Neural cell (in vitro differentiated cells): ENCODE measurements around the gene SULT1E1. TPM values are rescaled to one million over a fixed set of nuclear protein-coding genes. Genes with fewer than 3 reads are reported as not detected.

ENCODE experiments used
- H2AFZ ChIP-seq: fragments of 200-600, 300-800 bp; sonication (generic), shearing (Covaris generic); 2 replicates; pipeline ENCODE4 v1.6.0; 2014; ENCODE audit warnings: low read depth, mild to moderate bottlenecking, antibody characterized with exemption, low read length, moderate library complexity
- H3F3A ChIP-seq: fragments of 200-600 bp; shearing (Covaris generic); 2 replicates; pipeline ENCODE4 v1.6.1; 2016; ENCODE audit warnings: mild to moderate bottlenecking, moderate library complexity, mixed read lengths, antibody characterized with exemption, low read length; ENCODE audit not compliant: insufficient read depth, poor library complexity, severe bottlenecking
- H3K27ac ChIP-seq: fragments of 200-600, 300-800 bp; sonication (generic), shearing (Covaris generic); 2 replicates; pipeline ENCODE4 v1.5.1; 2014; ENCODE audit warnings: mild to moderate bottlenecking, low read length, moderate library complexity
- H3K27me3 ChIP-seq: fragments of 300-800, 200-600 bp; sonication (generic), shearing (Covaris generic); 2 replicates; pipeline ENCODE4 v1.6.0; 2014; ENCODE audit warnings: mild to moderate bottlenecking, low read depth, low read length, moderate library complexity; ENCODE audit not compliant: insufficient read depth
- H3K36me3 ChIP-seq: fragments of 300-800, 200-600 bp; sonication (generic), shearing (Covaris generic); 2 replicates; pipeline ENCODE4 v1.5.1; 2014; ENCODE audit warnings: mild to moderate bottlenecking, antibody characterized with exemption, low read length, moderate library complexity; ENCODE audit not compliant: insufficient read depth
- H3K4me2 ChIP-seq: fragments of 300-800, 200-600 bp; sonication (generic), shearing (Covaris generic); 2 replicates; pipeline ENCODE4 v1.6.0; 2014; ENCODE audit warnings: mild to moderate bottlenecking, low read length
- H3K4me3 ChIP-seq: fragments of 300-800, 200-600 bp; sonication (generic), shearing (Covaris generic); 2 replicates; pipeline ENCODE4 v1.5.1; 2014; ENCODE audit warnings: mild to moderate bottlenecking, low read length, moderate library complexity
- H3K79me2 ChIP-seq: fragments of 200-600 bp; shearing (Covaris generic); replicated peaks from 2 replicates; pipeline ENCODE4 v1.6.0; 2014; ENCODE audit warnings: mild to moderate bottlenecking, low read length, moderate library complexity; ENCODE audit not compliant: insufficient read depth
- H3K9ac ChIP-seq: fragments of 300-800, 200-600 bp; sonication (generic), shearing (Covaris generic); 2 replicates; pipeline ENCODE4 v1.6.1; 2016; ENCODE audit warnings: mild to moderate bottlenecking, low read length, mixed read lengths
- H3K9me2 ChIP-seq: fragments of 200-600 bp; shearing (Covaris generic); 2 replicates; pipeline ENCODE4 v1.6.1; 2016; ENCODE audit warnings: mild to moderate bottlenecking, low read length, mixed read lengths; ENCODE audit not compliant: insufficient read depth
- H3K9me3 ChIP-seq: fragments of 200-600, 300-800 bp; sonication (generic), shearing (Covaris generic); 2 replicates; pipeline ENCODE4 v1.6.1; 2016; ENCODE audit warnings: mild to moderate bottlenecking, mixed run types, low read length, moderate library complexity, mixed read lengths
- H4K20me1 ChIP-seq: fragments of 200-600 bp; shearing (Covaris generic); 2 replicates; pipeline ENCODE4 v1.6.1; 2016; ENCODE audit warnings: mild to moderate bottlenecking, mixed run types; ENCODE audit not compliant: insufficient read depth
- CTCF ChIP-seq: fragments of 450-650 bp; IDR thresholded peaks from 2 replicates; pipeline ENCODE4 v1.5.1; 2014; ENCODE audit warnings: antibody characterized with exemption, mild to moderate bottlenecking, moderate library complexity; ENCODE audit not compliant: poor library complexity, severe bottlenecking
- EP300 ChIP-seq: fragments of 450-650 bp; conservative IDR thresholded peaks from 2 replicates; pipeline ENCODE4 v1.6.1; 2014; ENCODE audit warnings: antibody characterized with exemption, mild to moderate bottlenecking, moderate library complexity; ENCODE audit not compliant: poor library complexity, severe bottlenecking
- EZH2 ChIP-seq: fragments of 200-600, 300-800 bp; shearing (Covaris generic), sonication (generic); IDR thresholded peaks from 2 replicates; pipeline ENCODE4 v1.6.1; 2014; ENCODE audit warnings: antibody characterized with exemption, low read length, borderline replicate concordance, mild to moderate bottlenecking; ENCODE audit not compliant: insufficient read depth, poor library complexity, severe bottlenecking
- MXI1 ChIP-seq: fragments of 450-650 bp; conservative IDR thresholded peaks from 2 replicates; pipeline ENCODE4 v1.6.1; 2014; ENCODE audit warnings: antibody characterized with exemption, mild to moderate bottlenecking; ENCODE audit not compliant: poor library complexity, severe bottlenecking
- POLR2AphosphoS5 ChIP-seq: IDR thresholded peaks from 2 replicates; pipeline ENCODE4 v1.6.1; 2012
- RAD21 ChIP-seq: fragments of 450-650 bp; conservative IDR thresholded peaks from 2 replicates; pipeline ENCODE4 v1.6.1; 2014; ENCODE audit warnings: antibody characterized with exemption, mild to moderate bottlenecking, moderate library complexity
- SMC3 ChIP-seq: fragments of 450-650 bp; conservative IDR thresholded peaks from 2 replicates; pipeline ENCODE4 v1.6.1; 2014; ENCODE audit warnings: antibody characterized with exemption, mild to moderate bottlenecking, moderate library complexity; ENCODE audit not compliant: poor library complexity
- TAF1 ChIP-seq: IDR thresholded peaks from 2 replicates; pipeline ENCODE4 v1.6.1; 2012; ENCODE audit warnings: low read depth
- polyA plus RNA-seq: library from polyadenylated mRNA; depleted of rRNA; stranded (reverse); fragments of >200 nt; gene quantifications from 2 replicates; pipeline ENCODE4 v1.2.3, GENCODE V29; 2014
- TF ChIP-seq, protein P1 (sequence below): IDR thresholded peaks from 2 replicates; pipeline ENCODE4 v1.6.1; 2012; ENCODE audit warnings: borderline replicate concordance

Gene SULT1E1
- polyA plus RNA-seq, 1 donor from 2014 or later, result not detected

- H3K4me3 ChIP-seq, result no peak overlapping the region
- no peaks in the 10 kb centered on the region for H3K9me2 ChIP-seq
- H3F3A ChIP-seq, result no peaks in the 10 kb centered on the region
- H2AFZ ChIP-seq, result no peak overlapping the region
- TF ChIP-seq CTCF (no peak), TAF1 (no peak), MXI1 (no peak), POLR2AphosphoS5 (no peak), SMC3 (no peak), RAD21 (no peak), EZH2 (no peak), EP300 (no peak)
- TF ChIP-seq, protein P1, sequence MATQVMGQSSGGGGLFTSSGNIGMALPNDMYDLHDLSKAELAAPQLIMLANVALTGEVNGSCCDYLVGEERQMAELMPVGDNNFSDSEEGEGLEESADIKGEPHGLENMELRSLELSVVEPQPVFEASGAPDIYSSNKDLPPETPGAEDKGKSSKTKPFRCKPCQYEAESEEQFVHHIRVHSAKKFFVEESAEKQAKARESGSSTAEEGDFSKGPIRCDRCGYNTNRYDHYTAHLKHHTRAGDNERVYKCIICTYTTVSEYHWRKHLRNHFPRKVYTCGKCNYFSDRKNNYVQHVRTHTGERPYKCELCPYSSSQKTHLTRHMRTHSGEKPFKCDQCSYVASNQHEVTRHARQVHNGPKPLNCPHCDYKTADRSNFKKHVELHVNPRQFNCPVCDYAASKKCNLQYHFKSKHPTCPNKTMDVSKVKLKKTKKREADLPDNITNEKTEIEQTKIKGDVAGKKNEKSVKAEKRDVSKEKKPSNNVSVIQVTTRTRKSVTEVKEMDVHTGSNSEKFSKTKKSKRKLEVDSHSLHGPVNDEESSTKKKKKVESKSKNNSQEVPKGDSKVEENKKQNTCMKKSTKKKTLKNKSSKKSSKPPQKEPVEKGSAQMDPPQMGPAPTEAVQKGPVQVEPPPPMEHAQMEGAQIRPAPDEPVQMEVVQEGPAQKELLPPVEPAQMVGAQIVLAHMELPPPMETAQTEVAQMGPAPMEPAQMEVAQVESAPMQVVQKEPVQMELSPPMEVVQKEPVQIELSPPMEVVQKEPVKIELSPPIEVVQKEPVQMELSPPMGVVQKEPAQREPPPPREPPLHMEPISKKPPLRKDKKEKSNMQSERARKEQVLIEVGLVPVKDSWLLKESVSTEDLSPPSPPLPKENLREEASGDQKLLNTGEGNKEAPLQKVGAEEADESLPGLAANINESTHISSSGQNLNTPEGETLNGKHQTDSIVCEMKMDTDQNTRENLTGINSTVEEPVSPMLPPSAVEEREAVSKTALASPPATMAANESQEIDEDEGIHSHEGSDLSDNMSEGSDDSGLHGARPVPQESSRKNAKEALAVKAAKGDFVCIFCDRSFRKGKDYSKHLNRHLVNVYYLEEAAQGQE, result no peak
- H3K9ac ChIP-seq, result no peak overlapping the region
- no peaks in the 10 kb centered on the region for H3K79me2 ChIP-seq
- H4K20me1 ChIP-seq, result no peaks in the 10 kb centered on the region
- no peaks in the 10 kb centered on the region for H3K9me3 ChIP-seq
- H3K4me2 ChIP-seq, result no peak overlapping the region
- H3K36me3 ChIP-seq, result no peaks in the 10 kb centered on the region
- H3K27me3 ChIP-seq, result no peaks in the 10 kb centered on the region
- H3K27ac ChIP-seq, result no peak overlapping the region
Observed at GRCh38 chr4:69894721-69895120, 34.8 kb upstream of the SULT1E1 start.

- H3K9me3 ChIP-seq, result no peaks in the 10 kb centered on the region
- no peak overlapping the region for H3K27ac ChIP-seq
- H3K9ac ChIP-seq, result no peak overlapping the region
- H3K27me3 ChIP-seq, result no peaks in the 10 kb centered on the region
- H3K79me2 ChIP-seq, result no peaks in the 10 kb centered on the region
- H3K9me2 ChIP-seq, result no peaks in the 10 kb centered on the region
- no peak overlapping the region for H2AFZ ChIP-seq
- H3K4me3 ChIP-seq, result no peak overlapping the region
- no peak overlapping the region for H3K4me2 ChIP-seq
- H3F3A ChIP-seq, result no peaks in the 10 kb centered on the region
- TF ChIP-seq POLR2AphosphoS5, result no peak
- TF ChIP-seq, protein P1, result no peak
- TF ChIP-seq RAD21, result no peak
- TF ChIP-seq MXI1, result no peak
- no peak for TF ChIP-seq SMC3
- TF ChIP-seq EP300, result no peak
- TF ChIP-seq EZH2, result no peak
- no peak for TF ChIP-seq TAF1
- TF ChIP-seq CTCF, result no peak
- no peaks in the 10 kb centered on the region for H3K36me3 ChIP-seq
- no peaks in the 10 kb centered on the region for H4K20me1 ChIP-seq
Observed at GRCh38 chr4:69894186-69894585, 34.2 kb upstream of the SULT1E1 start.
